ENCODE results near the gene MRPL42. TPM values are rescaled to one million over a fixed set of nuclear protein-coding genes. Genes with fewer than 3 reads are reported as not detected.

MRPL42 gene
- total RNA-seq, 1 experiment from 2014 or later: 108 TPM

DNA sequence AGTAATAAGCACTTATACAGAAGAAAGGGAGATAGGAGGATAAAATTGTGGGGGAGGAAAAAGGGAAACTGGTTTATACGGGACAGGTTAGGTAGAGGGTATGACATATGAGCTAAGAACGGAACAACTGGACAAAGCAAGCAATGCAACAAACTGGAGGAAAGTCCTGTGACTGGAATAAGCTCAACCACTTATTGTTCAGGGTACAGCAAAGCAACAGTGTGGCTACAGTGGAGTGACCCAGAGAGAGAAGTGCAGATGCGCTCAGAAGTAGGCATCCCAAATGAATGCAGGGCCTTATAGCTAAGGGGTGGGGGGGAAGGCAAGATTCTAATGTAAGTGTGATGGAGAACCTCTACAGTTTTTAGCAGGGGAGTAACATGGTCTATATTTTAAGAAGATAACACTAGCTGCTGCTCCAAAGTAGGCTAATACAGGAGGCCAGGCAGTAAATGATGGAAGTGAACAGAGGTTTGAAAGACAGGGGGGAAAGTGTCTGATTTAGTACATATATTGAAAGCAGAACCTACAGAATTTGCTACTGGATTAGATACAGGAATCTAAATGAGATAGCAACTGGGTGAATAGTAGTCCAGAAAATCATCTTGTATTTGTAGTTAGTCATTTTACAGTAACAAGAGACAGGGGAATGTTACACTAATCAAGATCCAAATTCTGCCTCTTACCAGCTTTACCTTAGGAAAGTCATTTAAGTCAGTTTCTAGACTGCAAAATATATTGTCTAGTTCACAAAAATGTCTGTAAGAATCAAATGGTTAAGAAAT is 28.9 kb upstream of the MRPL42 start:
- H3K23me2 ChIP-seq (ENCODE audit: insufficient read length, low read depth, low read length, poor library complexity, severe bottlenecking): peaks cover 13% of the 10 kb centered on the region
- H3K14ac ChIP-seq (ENCODE audit: insufficient read depth, low read length): no peak overlapping the region
- no peaks in the 10 kb centered on the region for H3K79me1 ChIP-seq (ENCODE audit: insufficient read depth, low read depth, low read length, poor library complexity, severe bottlenecking)
- no peaks in the 10 kb centered on the region for H4K20me1 ChIP-seq (ENCODE audit: control insufficient read depth, insufficient read depth, insufficient read length)
- H3K23ac ChIP-seq (ENCODE audit: insufficient read length, low read depth, low read length): no peak overlapping the region
- no peak overlapping the region for H3K4ac ChIP-seq (ENCODE audit: low read depth, low read length)
- no peak overlapping the region for H3K56ac ChIP-seq (ENCODE audit: insufficient read length, low read depth, low read length)
- no peak overlapping the region for H2BK12ac ChIP-seq (ENCODE audit: insufficient read length, low read depth, low read length)
- no peak overlapping the region for H4K91ac ChIP-seq (ENCODE audit: insufficient read length, low read depth, low read length)
- no peak overlapping the region for H3K4me2 ChIP-seq (ENCODE audit: insufficient read depth, insufficient read length, low read length)
- no peak for DNase-seq
- no peak overlapping the region for H4K8ac ChIP-seq (replicated peaks; ENCODE audit: insufficient read length, low read depth, low read length)
- TF ChIP-seq, protein P1, sequence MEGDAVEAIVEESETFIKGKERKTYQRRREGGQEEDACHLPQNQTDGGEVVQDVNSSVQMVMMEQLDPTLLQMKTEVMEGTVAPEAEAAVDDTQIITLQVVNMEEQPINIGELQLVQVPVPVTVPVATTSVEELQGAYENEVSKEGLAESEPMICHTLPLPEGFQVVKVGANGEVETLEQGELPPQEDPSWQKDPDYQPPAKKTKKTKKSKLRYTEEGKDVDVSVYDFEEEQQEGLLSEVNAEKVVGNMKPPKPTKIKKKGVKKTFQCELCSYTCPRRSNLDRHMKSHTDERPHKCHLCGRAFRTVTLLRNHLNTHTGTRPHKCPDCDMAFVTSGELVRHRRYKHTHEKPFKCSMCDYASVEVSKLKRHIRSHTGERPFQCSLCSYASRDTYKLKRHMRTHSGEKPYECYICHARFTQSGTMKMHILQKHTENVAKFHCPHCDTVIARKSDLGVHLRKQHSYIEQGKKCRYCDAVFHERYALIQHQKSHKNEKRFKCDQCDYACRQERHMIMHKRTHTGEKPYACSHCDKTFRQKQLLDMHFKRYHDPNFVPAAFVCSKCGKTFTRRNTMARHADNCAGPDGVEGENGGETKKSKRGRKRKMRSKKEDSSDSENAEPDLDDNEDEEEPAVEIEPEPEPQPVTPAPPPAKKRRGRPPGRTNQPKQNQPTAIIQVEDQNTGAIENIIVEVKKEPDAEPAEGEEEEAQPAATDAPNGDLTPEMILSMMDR (conservative IDR thresholded peaks at IDR 0.05): no peak
- no peak overlapping the region for H2BK5ac ChIP-seq (ENCODE audit: insufficient read length, low read length)
- H2BK20ac ChIP-seq (ENCODE audit: low read depth, low read length, poor library complexity, severe bottlenecking): no peak overlapping the region
- Mint-ChIP-seq H3K27me3 (ENCODE audit: low read depth) (no peaks in the 10 kb centered on the region), H3K36me3 (ENCODE audit: insufficient read depth in 1 of 3, low read depth in 3 of 3) (peaks cover 0 to 4% (median 3%) of the 10 kb centered on the region in 3 experiments; a peak in 2 of 7 replicates), H3K4me3 (no peak overlapping the region; a peak in 1 of 5 replicates), H3K4me1 (peaks cover 42% of the 10 kb centered on the region in 2 experiments), H3K27ac (peak overlapping the region in 1 of 3 experiments; percentile 36; a peak in 2 of 7 replicates), H3K9me3 (peaks cover 0 to 4% of the 10 kb centered on the region in 2 experiments; a peak in 1 of 5 replicates)
- no peak overlapping the region for H3K9ac ChIP-seq (ENCODE audit: extremely low read depth, insufficient read length, low read length)
- H2AFZ ChIP-seq (ENCODE audit: low read length): no peak overlapping the region
- H3K18ac ChIP-seq (ENCODE audit: insufficient read length, low read depth, low read length): no peak overlapping the region
- no peak overlapping the region for H2BK15ac ChIP-seq (ENCODE audit: low read depth, low read length)
- peaks cover 5% of the 10 kb centered on the region; the same call in 1 of the 2 replicates for H3K4me1 ChIP-seq (ENCODE audit: insufficient read depth, low read length)
- H2BK120ac ChIP-seq (ENCODE audit: low read depth, low read length, poor library complexity, severe bottlenecking): no peak overlapping the region
- no peaks in the 10 kb centered on the region for H3K9me3 ChIP-seq (ENCODE audit: control insufficient read depth, low read depth, low read length)
- H3K79me2 ChIP-seq (ENCODE audit: insufficient read depth, low read length): peaks cover 70% of the 10 kb centered on the region
- H3K27ac ChIP-seq (ENCODE audit: insufficient read length, low read depth, low read length): no peak overlapping the region
- H3T11ph ChIP-seq (ENCODE audit: low read length): no peak overlapping the region
- no peaks in the 10 kb centered on the region for H3K27me3 ChIP-seq (ENCODE audit: insufficient read depth, low read length)
- H4K5ac ChIP-seq (ENCODE audit: insufficient read length, low read depth, low read length): no peak overlapping the region
- no peak overlapping the region for H2AK5ac ChIP-seq (ENCODE audit: insufficient read length, low read length)
- no CpG with 5 or more reads among the region's 3 CpGs for WGBS (ENCODE audit: extremely low coverage, insufficient read length, low lambda C conversion rate)

All from H9 (cell line).